Stimulated activated CD4-positive, alpha-beta T cell treated with anti-CD3 and anti-CD28 coated beads, Interleukin-12 subunit alpha, Interleukin-12 subunit beta, amount 100 ng/mL, for 4 hours (primary cell): Measurements from ENCODE around the gene HDAC4.

Experiments used
- DNase-seq: peaks from one replicate; pipeline ENCODE4 v3.0.0-alpha.2; 2020

HDAC4 gene

DNA sequence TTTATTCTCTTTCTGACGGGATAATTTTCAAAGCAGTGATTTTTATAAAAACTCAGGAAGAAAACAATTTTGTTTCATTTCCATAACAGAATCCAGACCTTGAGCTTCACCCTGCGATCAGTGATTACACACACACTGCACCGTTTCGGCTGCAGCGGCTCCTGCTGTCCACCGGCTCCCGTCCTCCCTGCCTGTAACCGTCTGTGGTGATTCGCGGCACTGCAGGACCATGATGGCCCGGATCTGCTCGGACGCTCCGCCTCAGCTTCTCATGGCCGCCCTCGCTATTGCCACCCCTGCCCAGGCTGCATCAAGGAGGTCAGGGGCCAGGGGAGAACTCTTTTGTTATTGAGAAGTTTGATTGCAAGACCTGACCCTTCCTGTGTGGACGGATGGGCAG lies 306.9 kb downstream of the HDAC4 start:
- DNase-seq, result no peak

DNA sequence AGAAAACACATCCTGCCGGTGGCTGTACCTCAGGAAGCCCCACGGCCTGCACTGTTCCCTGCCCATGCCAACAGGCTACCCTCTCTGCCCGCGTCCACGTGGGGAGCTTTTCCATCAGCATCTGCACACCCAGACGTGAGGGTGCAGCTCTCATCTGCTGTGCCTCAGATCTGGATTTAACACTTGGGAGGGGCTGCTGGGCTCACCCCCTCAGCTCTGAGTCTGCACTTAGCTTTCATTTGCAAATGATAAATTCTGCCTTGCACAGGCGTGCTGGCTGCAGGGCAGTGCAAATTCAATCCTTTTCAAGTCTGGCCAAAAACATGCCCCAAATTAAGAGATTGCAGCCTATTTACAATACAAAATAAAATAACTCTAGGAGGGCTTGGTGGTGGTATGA lies 307.3 kb downstream of the HDAC4 start:
- DNase-seq, result no peak

DNA sequence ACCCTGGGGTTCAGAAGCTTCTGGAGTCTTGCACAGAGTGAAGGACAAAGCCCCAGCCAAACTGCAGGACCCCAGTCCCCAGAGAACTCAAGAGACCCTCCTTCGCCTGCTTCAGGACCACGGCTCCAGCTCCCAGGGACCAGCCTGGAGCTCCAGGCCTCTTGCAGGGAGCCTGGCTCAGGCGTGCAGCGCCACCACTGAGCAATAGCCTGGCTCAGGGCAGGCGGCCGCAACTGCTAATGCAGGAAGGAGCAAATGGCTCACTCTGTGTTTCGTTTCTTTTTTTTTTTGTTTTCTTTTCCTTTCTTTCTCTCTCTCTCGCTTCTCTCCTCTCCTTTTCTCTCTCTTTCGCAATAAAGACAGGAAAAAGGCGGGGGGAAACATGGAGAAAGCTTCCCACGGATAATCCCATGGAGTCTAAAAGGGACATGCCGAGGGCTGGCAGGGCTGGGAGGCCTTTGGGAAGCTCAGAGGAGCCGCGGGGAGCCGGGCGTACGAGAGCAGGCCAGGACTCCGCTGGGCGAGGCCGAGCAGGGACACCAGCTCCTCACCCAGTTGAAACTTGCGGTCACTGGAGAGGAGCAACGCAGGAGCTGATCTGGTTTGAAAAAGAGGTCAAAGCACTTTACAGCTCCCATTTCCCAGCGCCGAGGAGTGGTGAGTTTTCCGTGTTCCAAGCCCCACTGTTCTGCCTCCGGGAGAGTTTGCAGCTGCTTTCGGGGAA lies 308.1 kb downstream of the HDAC4 start:
- no peak for DNase-seq

DNA sequence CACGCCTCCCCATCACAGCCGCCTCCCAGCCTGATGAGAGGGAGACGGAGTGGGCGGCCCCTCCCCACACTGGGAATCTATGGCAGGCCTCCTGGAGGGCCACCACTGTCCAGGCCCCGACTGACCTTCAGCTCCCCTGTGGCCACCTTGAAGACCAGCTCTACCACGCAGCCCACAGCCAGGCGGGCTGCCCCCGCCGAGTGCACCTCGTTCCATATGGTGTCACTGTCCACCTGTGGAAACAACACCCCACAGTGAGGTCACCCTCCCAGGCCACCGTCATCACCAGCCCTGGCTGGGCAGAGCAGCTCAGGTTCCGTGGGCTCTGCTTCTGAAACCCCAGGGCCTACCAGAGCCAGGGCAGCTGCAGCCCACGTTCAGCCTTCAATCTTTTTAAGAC lies 310.9 kb downstream of the HDAC4 start:
- DNase-seq, result no peak

DNA sequence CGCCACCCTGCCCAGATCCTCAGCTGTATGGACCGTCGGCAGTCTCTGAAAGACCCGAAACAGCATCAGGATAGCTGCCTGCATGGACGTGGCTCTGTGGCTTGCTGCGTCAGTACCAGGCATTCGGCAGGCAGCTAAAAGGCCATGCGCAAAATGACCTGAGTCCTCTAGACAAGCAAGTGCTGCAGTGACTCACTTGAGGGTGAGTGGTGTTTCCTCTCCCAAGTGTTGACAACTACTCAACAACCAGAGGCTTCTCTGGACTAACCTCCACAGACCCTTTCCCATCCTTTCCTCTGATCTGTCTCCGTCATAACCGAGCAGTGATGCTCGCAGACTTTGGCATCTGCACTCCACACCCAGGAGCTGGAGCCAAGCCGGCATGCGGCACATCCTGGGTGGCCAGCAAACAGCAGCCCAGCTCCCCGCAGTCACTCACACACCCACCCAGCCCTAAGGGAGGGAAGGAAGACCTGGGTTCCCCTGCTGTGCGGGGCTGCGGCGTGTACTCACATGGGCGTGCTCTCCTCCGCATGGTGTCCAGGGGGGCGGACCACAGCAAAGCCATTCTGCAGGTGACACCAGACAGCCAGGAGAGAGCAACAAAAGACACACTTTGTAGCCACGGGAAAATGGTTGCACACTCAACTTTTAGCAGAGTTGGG lies 313.6 kb downstream of the HDAC4 start:
- DNase-seq, result no peak

DNA sequence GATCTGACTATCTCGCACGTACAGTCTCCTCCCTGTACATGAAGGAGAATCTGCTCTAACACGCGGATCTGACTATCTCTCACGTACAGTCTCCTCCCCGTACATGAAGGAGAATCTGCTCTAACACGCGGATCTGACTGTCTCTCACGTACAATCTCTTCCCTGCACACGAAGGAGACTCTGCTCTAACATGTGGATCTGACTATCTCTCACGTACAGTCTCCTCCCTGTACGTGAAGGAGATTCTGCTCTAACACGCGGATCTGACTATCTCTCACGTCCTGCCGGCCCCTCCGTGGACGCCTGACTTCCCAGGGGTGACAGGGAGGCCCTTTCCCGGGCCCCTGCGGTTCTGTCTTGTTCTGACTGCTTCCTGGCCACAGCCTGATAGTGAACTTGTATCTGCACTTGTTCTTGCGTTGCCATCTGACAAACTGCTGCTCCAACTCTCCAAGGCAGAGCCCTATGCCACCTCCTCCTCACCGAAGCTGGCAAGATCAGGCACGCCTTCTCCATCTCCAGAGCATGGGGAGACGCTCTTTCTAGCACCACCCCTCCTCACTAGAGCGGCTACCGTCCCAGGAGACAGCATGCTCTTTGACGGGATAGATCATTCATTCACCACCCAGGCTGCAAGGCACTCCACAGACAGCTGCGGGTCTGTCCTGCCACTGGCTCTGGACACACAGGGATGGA lies 314.3 kb downstream of the HDAC4 start:
- DNase-seq, result no peak

DNA sequence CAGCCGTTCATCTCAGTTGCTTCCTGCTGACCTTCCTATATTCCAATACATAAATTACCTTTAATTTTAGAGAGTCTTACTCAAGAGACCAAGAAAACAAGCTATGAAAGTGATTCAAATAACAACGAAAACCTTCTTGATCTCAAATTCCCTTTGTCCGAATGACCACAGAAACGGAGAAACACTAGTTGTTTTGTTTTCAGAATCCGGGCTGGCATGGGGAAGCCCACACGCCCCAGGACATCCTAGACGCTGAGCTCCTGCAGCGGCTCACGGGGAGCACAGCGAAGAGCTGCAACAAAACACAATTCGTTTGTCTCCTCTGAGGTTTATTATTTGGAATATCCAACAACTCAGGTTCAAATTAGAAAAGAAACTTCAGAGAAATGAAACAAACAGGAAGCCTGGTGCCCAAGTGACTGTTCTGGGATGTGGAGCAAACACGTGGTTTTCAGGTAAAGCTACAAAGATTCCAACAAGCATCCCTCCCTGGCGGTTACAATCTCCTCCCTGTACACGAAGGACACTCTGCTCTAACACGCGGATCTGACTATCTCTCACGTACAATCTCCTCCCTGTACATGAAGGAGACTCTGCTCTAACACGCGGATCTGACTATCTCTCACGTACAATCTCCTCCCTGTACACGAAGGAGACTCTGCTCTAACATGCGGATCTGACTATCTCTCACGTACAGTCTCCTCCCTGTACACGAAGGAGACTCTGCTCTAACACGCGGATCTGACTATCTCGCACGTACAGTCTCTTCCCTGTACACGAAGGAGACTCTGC lies 315.4 kb downstream of the HDAC4 start:
- no peak for DNase-seq

DNA sequence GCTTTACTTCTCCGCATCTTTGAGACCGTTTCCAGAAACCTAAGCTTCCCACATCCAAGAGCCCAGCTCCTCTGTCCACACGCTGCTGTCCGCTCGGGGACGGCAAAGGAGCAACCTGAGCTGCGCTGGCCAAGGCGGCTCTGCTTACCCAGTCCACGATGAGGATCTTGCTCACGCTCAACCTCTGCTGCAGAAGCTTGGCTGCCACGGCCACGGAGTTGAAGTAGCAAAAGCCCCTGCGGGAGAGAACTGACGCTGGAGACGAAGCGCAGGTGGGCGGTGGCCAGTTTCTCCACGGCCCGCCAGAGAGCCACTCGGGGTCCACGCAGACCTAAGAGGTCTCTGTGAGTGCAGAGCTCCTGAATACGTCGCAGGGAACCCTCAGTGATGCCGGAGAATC lies 316.8 kb downstream of the HDAC4 start:
- DNase-seq, result no peak

DNA sequence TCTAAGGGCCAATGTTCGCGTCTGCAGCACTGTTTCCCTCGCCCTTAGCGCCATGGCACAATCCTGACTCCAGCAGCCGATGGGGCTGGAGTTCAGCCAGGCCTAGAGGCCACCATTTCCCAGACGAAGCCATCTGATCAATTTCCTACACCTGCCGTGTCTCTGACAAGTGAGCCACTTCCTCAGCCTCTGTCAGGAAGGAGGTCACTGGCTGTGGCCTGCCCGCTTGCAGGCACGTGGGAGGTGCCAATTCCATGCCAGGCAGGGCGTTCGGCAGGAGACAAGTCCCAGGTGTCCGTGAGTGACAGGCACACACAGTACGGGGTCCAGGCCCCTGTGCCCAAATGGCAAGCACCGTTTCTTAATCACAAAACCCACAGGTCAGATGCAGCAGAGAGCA lies 318.4 kb downstream of the HDAC4 start:
- DNase-seq, result no peak

DNA sequence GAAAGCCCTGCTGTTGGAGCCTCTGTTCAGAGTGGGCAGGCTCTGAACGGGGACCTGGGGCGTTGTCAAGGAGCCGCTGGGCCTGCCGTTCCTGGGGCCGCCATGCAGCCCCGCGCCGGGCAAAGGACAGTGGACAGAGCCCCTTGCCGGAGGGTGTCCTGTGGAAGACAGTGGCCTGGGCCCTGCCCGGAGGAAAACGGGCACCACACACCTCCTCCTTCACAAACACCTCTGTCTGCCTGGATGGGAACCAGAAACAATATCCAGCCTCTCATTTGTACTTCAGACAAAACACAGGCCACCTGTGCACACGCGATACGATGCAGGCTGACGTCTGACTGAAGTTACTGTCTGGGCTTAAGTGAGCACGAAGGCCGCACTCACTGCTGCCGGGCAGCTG lies 319.2 kb downstream of the HDAC4 start:
- no peak for DNase-seq

DNA sequence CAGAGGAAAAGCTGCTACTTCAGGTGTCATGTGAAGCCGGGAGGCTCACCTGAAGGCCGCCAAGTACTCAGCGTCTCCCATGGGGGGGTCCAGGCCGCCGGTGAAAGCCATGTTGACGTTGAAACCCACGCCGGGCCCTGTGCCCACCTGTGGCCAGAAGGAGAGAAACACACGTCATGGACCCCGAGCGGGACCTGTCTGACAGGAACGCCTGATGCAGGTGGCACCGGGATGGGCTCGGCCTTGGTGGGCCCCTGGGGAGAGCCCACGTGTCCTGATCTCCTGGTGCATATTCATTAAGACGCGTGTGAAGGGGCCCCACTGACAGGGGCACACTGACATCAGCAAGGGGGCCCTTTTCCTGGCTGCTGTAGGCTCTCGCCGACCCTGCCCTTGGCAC lies 319.8 kb downstream of the HDAC4 start:
- no peak for DNase-seq

DNA sequence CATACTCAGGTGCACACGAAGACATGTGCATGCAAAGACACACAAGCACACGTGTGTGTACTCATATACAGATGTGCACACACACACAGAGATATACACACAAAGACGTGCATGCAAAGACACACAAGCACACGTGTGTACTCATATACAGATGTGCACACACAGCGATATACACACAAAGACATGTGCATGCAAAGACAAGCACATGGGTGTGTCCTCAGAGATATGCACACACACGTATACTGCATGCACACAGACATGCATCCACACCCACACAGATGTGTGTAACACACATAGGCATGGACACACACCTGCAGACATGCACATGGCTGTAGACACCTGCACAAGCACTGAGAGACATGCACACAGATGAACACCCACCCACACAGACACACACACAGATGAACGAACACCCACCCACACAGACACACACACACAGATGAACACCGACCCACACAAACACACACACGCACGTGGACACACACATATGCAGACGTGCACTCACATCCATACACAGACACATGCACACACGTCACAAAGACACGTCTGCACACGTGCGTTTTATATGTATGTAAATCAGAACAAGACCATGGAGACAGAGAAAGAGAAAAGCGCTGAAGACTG lies 321.0 kb downstream of the HDAC4 start:
- DNase-seq, result no peak

DNA sequence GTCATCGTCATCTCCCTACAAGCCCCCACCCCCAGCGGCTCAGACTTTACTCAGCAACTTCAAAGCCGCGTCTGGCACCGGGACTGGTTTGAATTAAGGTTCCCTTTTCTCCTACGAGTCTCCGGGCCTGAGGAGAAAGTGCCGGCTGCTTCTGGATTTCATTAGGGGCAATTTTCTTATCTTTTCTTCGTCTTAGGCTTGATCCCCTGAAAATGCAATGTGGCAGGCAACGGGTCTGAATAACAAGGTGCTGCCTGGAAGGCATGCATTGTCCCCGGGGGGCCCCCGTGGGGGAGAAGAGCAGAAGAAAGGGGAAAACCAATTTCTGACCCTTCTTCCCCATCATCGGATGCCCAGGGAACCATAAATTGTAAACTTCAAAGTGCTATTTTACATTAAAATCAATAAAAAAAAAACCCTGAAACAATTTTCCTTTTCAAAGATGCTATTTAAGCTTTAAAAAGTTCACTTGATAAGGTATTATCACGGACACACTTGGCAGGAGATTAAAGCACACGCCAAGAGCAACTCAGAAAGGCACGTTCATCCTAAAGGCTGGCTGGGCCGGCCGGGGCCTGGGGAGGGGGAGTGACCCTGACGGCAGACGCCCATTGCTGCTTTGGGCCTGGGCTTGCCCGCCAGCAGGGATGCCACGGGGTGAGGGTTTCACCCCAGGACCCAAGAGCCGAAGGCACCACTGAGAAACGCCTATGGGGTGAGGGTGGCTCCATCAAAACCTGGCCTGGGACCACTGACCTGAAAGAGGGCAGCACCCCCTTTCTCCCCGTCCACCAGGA lies 322.5 kb downstream of the HDAC4 start:
- no peak for DNase-seq

DNA sequence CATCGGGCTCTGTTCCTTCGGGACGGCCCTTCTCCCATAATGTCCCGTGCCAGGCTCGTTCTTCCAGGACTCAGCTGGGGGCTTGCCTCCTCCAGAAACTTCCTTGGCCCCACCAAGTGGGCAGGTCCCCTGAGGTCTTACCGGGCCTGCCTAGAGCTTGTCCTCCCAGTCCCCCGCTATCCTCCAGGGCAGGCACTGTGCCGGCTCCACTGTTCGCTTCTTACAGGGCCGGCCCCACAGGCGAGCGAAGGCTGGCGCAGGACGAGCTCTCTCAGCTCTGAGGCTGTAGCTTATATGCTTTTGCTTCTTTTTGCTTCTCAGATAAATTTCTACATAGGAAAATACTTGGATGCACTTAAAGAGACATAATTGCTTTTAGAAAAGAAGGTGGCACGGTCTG lies 323.6 kb downstream of the HDAC4 start:
- no peak for DNase-seq

DNA sequence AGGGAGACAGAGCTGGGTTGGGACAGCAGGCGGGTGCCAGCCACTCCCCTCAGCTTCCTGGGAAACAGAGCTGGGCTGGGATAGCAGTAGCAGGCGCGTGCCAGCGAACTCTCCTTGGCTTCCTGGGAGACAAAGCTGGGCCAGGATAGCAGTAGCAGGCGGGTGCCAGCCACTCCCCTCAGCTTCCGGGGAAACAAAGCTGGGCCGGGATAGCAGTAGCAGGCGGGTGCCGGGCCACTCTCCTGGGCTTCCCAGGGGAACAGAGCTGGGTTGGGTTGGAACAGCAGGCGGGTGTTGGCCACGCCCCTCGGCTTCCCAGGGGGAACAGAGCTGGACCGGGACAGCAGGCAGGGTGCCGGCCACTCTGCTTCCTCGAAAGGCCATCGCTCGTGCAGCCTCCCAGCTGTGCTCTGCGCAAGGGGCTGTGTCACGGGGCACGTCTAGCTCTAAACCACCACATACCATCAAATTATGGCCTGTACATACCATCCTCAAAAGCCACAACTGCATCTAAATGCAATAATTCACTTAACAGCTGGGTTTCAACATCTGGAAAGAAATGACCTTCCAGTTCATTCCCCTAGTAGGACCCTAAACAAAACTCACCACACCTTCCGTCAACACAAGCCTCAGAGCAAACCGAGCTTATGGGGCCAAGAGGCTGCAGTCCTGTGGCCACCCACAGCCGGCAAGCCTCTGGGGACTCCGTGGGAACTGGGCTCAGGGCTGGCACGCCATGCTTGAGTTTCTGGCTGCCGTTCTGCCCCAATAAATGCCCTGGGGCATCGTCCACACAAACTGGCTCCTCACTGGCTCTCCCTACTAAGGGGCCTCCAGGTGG lies 324.7 kb downstream of the HDAC4 start:
- no peak for DNase-seq

DNA sequence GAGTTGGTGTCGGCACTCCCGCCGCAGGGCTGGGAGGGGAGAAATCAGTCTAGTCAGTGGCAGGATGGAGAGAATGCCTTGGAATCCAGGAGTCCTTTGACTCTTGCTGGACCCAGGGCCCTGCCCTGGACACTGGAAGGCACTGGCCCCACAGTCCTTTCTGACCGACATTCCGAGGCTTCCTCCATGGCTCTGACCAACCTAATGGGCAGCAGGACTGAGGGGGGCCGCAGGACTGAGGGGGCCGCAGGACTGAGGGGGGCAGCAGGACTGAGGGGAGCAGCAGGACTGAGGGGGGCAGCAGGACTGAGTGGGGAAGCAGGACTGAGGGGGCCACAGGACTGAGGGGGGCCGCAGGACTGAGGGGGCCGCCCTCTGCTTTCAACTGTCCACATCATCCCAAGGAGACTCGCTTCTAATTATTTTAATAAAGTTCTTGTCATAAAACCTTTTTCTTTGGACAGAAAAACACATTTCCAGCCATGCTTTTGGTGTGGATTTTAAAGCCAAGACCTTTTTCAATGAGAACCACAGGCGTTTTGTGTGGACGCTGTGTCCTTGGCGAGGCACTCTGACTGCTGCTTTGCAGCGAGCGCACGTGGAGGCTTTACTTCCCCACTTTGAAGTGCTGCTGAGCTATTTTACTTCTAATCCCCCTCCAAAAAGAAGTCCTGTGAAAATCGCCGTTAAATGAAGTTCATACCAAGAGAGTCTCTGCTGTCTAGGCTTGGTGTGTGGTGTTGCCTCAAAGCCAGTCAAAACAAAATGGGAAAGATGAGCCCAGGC lies 326.9 kb downstream of the HDAC4 start:
- DNase-seq, result no peak

DNA sequence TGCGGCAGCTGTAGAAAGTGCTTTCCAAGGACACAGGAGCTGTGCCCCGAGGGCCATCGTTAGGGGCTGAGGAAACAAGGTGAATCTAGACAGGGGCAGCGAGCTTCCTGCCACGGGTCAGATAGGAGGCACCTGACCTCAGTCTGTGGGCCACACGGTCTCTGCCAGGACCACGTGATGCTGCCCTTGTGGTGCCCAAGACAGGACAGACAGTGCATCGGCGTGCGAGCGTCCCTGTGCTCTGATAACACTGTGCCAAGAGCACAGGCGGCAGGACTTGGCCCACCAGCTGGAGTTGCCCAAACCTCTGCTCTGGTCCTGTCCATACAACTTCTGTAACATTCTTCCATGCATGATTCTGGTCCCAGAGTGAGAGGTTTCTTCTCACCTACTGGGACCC lies 327.6 kb downstream of the HDAC4 start:
- no peak for DNase-seq

DNA sequence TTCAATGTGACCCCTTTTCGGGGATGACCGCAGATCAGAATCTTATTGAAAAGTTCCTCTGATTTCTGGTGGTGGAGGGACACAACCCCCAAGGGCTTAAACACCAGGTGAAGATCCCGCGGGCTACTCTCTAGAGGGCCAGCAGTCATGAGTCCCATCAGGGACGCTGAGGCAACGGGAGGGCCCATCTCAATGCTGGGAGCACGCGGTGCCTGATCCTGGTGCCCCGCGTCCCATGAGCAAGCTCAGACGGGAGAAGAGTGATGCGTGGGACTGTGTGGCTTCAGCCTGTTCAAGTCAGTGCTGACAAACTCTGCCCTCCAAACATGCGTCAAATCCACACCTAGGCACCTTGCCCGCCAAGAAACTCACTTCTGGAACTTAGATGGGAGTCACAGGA lies 328.0 kb downstream of the HDAC4 start:
- DNase-seq, result no peak

DNA sequence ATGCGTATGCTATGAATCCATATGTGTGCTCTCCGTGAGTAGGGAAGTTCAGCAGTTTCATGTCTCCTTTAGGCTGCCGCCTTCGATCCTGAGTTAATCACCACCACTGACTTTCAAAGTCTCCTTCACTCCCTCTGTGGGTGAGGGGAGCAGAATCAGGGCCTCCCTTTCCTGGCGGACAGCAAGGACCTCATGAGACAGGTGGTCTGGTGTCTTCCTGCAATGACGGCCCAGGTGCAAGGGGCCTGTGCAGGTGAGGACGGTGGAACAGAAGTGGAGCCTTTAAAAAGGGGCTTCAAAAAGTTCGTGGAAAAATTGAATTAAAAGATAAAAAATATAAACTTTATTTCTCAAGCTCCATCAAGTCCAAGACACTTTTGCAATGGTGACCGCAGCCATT lies 330.4 kb downstream of the HDAC4 start:
- DNase-seq, result no peak
